ENCODE measurements around the gene UPK2. TPM values are rescaled to one million over a fixed set of nuclear protein-coding genes. Genes with fewer than 3 reads are reported as not detected.
A peak's percentile ranks its signal among the peaks of the same experiment; 100 is the strongest.

The UPK2 gene
- total RNA-seq (2014; rRNA removed; shearing (Covaris generic)): 0.28 TPM in 1 of 2 replicates, not detected in the other
- 0.34 TPM in 1 of 2 replicates, not detected in the other for total RNA-seq (2022)
- Bru-seq, nascent RNA: not detected
- BruChase-seq, experiment 1, labeled RNA remaining after a 6-hour chase: not detected
- percentile 17 among the genes with signal in this experiment for BruChase-seq, experiment 2, labeled RNA remaining after a 2-hour chase
- long read RNA-seq, partial matches to known transcripts: 0 of 2 reads
- long read RNA-seq, other reads (novel, unspliced or antisense): 2 of 2 reads

- H3K4me3 ChIP-seq (ENCODE audit: low read depth, low read length, poor library complexity, severe bottlenecking): no peak within 1 kb of the TSS
- no TSS peak for BruUV-seq (replicated peaks)
- no peak within 1 kb of the TSS for H3K27ac ChIP-seq (ENCODE audit: low read depth, low read length, poor library complexity, severe bottlenecking)
- peak; percentile 86 for DNase-seq (ENCODE audit: low spot score)
- no peaks in the 10 kb centered on the region for H4K20me1 ChIP-seq (ENCODE audit: insufficient read depth, low read length)
- no peaks in the 10 kb centered on the region for H3K79me2 ChIP-seq (ENCODE audit: insufficient read depth, low read depth, low read length)
- CTCF ChIA-PET (ENCODE audit: unreplicated experiment): interaction anchor here (0.5 to 1.0 kb wide), 2 partner anchors 43 kb away, joined by 3 to 4 read pairs; no protein-coding TSS in a partner anchor
- H3K9me3 ChIP-seq (ENCODE audit: low read length): no peaks in the 10 kb centered on the region
- TF ChIP-seq CTCF (conservative IDR thresholded peaks at IDR 0.05; ENCODE audit: low read length) (peak; percentile 94), EZH2phosphoT487 (IDR thresholded peaks at IDR 0.05; ENCODE audit: borderline replicate concordance, low read depth, low read length) (no peak)
- H3K36me3 ChIP-seq (ENCODE audit: insufficient read depth, low read length): no peaks in the 10 kb centered on the region
- H3K4me1 ChIP-seq (ENCODE audit: insufficient read depth, low read length, poor library complexity, severe bottlenecking): no peaks in the 10 kb centered on the region
- H2AFZ ChIP-seq (ENCODE audit: low read length): no peak within 1 kb of the TSS
- H3K9me2 ChIP-seq (ENCODE audit: insufficient read depth, low read length): no peaks in the 10 kb centered on the region
- intact Hi-C loops (cut with micrococcal nuclease; ENCODE audit: unreplicated experiment): loop anchor here (1.0 kb wide), 4 partner anchors 26 to 297 kb away; no protein-coding TSS in a partner anchor
- POLR2A ChIA-PET: interaction anchor here (1.0 kb wide), 1 partner anchor 12 kb away, joined by 5 read pairs; no protein-coding TSS in a partner anchor
- no peak within 1 kb of the TSS for H3K4me2 ChIP-seq (ENCODE audit: low read length)
Measured at GRCh38 chr11:118956094-118956846, at the start of gene UPK2. UPK2 (plus strand) TSS chr11:118956298; CDS start chr11:118956351, 53 bp downstream.

- no peaks in the 10 kb centered on the region for H3K9me2 ChIP-seq (ENCODE audit: insufficient read depth, low read length)
- H3K4me1 ChIP-seq (ENCODE audit: insufficient read depth, low read length, poor library complexity, severe bottlenecking): peaks cover 47% of the 10 kb centered on the region
- no peaks in the 10 kb centered on the region for H3K79me2 ChIP-seq (ENCODE audit: insufficient read depth, low read depth, low read length)
- peak; percentile 87 for DNase-seq (ENCODE audit: low spot score)
- intact Hi-C loops (cut with micrococcal nuclease; ENCODE audit: unreplicated experiment): loop anchor here (1.0 to 2.0 kb wide), 3 partner anchors 23 to 217 kb away; partner anchors contain the start of gene UPK2
- ChIA-PET CTCF (ENCODE audit: unreplicated experiment) (no interaction called here), POLR2A (interaction anchor here (0.7 kb wide), 1 partner anchor 55 kb away, joined by 3 read pairs; no protein-coding TSS in a partner anchor)
- H3K27ac ChIP-seq (ENCODE audit: low read depth, low read length, poor library complexity, severe bottlenecking): no peak overlapping the region
- no peak overlapping the region for H2AFZ ChIP-seq (ENCODE audit: low read length)
- H4K20me1 ChIP-seq (ENCODE audit: insufficient read depth, low read length): no peaks in the 10 kb centered on the region
- BruUV-seq (replicated peaks): no TSS peak
- H3K9me3 ChIP-seq (ENCODE audit: low read length): no peaks in the 10 kb centered on the region
- no peak overlapping the region for H3K4me3 ChIP-seq (ENCODE audit: low read depth, low read length, poor library complexity, severe bottlenecking)
- H3K36me3 ChIP-seq (ENCODE audit: insufficient read depth, low read length): peaks cover 9% of the 10 kb centered on the region; the same call in 1 of the 2 replicates
- TF ChIP-seq EZH2phosphoT487 (IDR thresholded peaks at IDR 0.05; ENCODE audit: borderline replicate concordance, low read depth, low read length) (no peak), CTCF (conservative IDR thresholded peaks at IDR 0.05; ENCODE audit: low read length) (peak; percentile 96)
- peak overlapping the region; percentile 3; the same call in 1 of the 2 replicates for H3K4me2 ChIP-seq (ENCODE audit: low read length)
Measured at GRCh38 chr11:118907051-118908042, 48.8 kb upstream of the UPK2 start.

All from OCI-LY7 (cell line).